Fibroblast of lung (primary cell): Measurements from ENCODE around the gene MBLAC1.

Source experiments
- CTCF ChIP-seq, 2 donors: IDR thresholded peaks in 1 of 2; conservative IDR thresholded peaks in 1 of 2; 1 replicate in 1 of 2; 2 replicates in 1 of 2; pipeline ENCODE4 v1.5.1; 2011 to 2012; ENCODE audit warnings: low read length in 2 of 2, control low read depth in 1 of 2, inconsistent platforms in 1 of 2, low read depth in 1 of 2, mild to moderate bottlenecking in 1 of 2
- EZH2 ChIP-seq: IDR thresholded peaks from 2 replicates; pipeline ENCODE4 v1.5.1; 2012; ENCODE audit warnings: low read length, control low read depth, mild to moderate bottlenecking; ENCODE audit errors: missing control alignments

- TF ChIP-seq CTCF (conservative IDR thresholded peaks at IDR 0.05 in 1 of 2, IDR thresholded peaks at IDR 0.05 in 1 of 2; ENCODE audit: low read depth in 1 of 2, low read length in 2 of 2) (no peak), EZH2 (no peak)
Measured at GRCh38 chr7:100107890-100108289, 18.9 kb upstream of the MBLAC1 start.
